NCI-H2081 (cell line): ENCODE results near the gene VSTM2L.
"Not testable (repeated sequence)": the region's sequence is repeated elsewhere in the genome, so short reads cannot be mapped to it uniquely, and the experiment has no call there.

Experiments used
- DNase-seq, 2 experiments: peaks; one replicate each; lab custom pipeline; 2025; lab: John Stamatoyannopoulos, UW

Gene VSTM2L

GRCh38 chr20:37938181-37938750, 35.3 kb downstream of the VSTM2L start:
- no peak for DNase-seq

GRCh38 chr20:37938954-37939353, 36.0 kb downstream of the VSTM2L start:
- DNase-seq: no peak

GRCh38 chr20:37939701-37940560, 37.0 kb downstream of the VSTM2L start:
- no peak for DNase-seq

GRCh38 chr20:37940858-37941257, 37.9 kb downstream of the VSTM2L start:
- no peak for DNase-seq

GRCh38 chr20:37941332-37941731, 38.4 kb downstream of the VSTM2L start:
- no peak for DNase-seq

- no peak for DNase-seq
Measured at GRCh38 chr20:37941992-37942391, 39.1 kb downstream of the VSTM2L start.

GRCh38 chr20:37943033-37943432, 40.1 kb downstream of the VSTM2L start:
- no peak for DNase-seq

- DNase-seq: no peak
Measured at GRCh38 chr20:37943501-37944455, 40.9 kb downstream of the VSTM2L start.

GRCh38 chr20:37944456-37944981, 41.6 kb downstream of the VSTM2L start:
- no peak for DNase-seq

- DNase-seq: peak; percentile 57
Measured at GRCh38 chr20:37945091-37945547, 42.2 kb downstream of the VSTM2L start.

GRCh38 chr20:37946946-37947345, 44.0 kb downstream of the VSTM2L start:
- no peak for DNase-seq

- DNase-seq: no peak
Measured at GRCh38 chr20:37947943-37948342, 45.0 kb downstream of the VSTM2L start.

- DNase-seq: no peak
Measured at GRCh38 chr20:37948956-37949355, 46.0 kb downstream of the VSTM2L start.

GRCh38 chr20:37954190-37954589, 51.3 kb downstream of the VSTM2L start:
- no peak for DNase-seq

- DNase-seq: no peak
Measured at GRCh38 chr20:37954626-37955025, 51.7 kb downstream of the VSTM2L start.

GRCh38 chr20:37955511-37955910, 52.6 kb downstream of the VSTM2L start:
- no peak for DNase-seq

- DNase-seq: peak; percentile 21 to 60
Measured at GRCh38 chr20:37956107-37956585, 53.2 kb downstream of the VSTM2L start.

GRCh38 chr20:37958856-37959520, 56.1 kb downstream of the VSTM2L start:
- no peak for DNase-seq

- DNase-seq: no peak
Measured at GRCh38 chr20:37961066-37961465, 58.1 kb downstream of the VSTM2L start.

- not testable (repeated sequence) for DNase-seq
Measured at GRCh38 chr20:37963483-37963882, 60.6 kb downstream of the VSTM2L start.

- no peak for DNase-seq
Measured at GRCh38 chr20:37968841-37969401, 66.0 kb downstream of the VSTM2L start.
